IPS DF 6.9 (cell line): ENCODE data around the gene GPR85.

ENCODE experiments used
- DNase-seq: peaks from one replicate; pipeline ENCODE4 v3.0.0-alpha.2; 2013; ENCODE audit warnings: low read depth, low spot score
- H3K27ac ChIP-seq: one replicate; pipeline ENCODE4 v1.5.1; 2013; ENCODE audit warnings: low read length, control low read depth
- H3K27me3 ChIP-seq: 2 replicates; pipeline ENCODE4 v1.6.1; 2013; ENCODE audit warnings: mild to moderate bottlenecking, low read length; ENCODE audit not compliant: control insufficient read depth, insufficient read depth
- H3K36me3 ChIP-seq: 2 replicates; pipeline ENCODE4 v1.6.1; 2013; ENCODE audit warnings: low read length; ENCODE audit not compliant: control insufficient read depth, insufficient read depth
- H3K4me1 ChIP-seq: 2 replicates; pipeline ENCODE4 v1.6.1; 2013; ENCODE audit warnings: low read length; ENCODE audit not compliant: control insufficient read depth, insufficient read depth
- H3K4me3 ChIP-seq: 2 replicates; pipeline ENCODE4 v1.5.1; 2013; ENCODE audit warnings: mild to moderate bottlenecking, low read length
- H3K9me3 ChIP-seq: 2 replicates; pipeline ENCODE4 v1.6.1; 2013; ENCODE audit warnings: low read length, inconsistent platforms; ENCODE audit not compliant: control insufficient read depth, insufficient read depth
- WGBS: extraction: QIAGEN DNeasy Blood & Tissue Kit; methylation state at CpG from one replicate; pipeline ENCODE4 v1.1.7; 2013; ENCODE audit warnings: mixed read lengths, missing lambda C conversion rate; ENCODE audit not compliant: insufficient read length, insufficient coverage; 5-methylcytosine and 5-hydroxymethylcytosine counted together

GPR85 gene

DNA sequence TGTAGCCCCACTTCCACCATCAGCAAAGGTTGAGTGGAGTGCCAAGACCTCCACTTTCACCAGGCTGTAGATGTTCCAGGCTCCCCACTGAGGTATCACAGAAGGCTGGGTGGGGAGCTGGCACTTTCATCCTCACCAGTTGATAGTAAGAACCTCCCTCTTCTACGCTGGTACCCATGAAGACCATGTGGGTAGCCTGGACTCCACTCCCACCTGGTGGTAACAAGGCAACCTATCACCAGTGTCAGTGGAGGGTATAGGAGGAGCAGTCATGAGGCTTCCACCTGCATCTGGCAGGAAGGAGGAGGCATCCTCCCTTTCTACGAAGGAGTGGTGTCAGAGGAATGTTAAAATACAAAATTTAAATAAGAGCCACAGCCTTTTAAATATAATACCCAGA is 27.3 kb upstream of the GPR85 start:
- H3K27me3 ChIP-seq = peaks cover 1% of the 10 kb centered on the region; the same call in 1 of the 2 replicates
- no peak for DNase-seq
- no peak overlapping the region for H3K27ac ChIP-seq
- no peak overlapping the region for H3K4me3 ChIP-seq
- peaks cover 2% of the 10 kb centered on the region; the same call in 1 of the 2 replicates for H3K36me3 ChIP-seq
- no CpG with 5 or more reads among the region's 2 CpGs for WGBS
- H3K4me1 ChIP-seq = no peaks in the 10 kb centered on the region
- no peaks in the 10 kb centered on the region for H3K9me3 ChIP-seq

DNA sequence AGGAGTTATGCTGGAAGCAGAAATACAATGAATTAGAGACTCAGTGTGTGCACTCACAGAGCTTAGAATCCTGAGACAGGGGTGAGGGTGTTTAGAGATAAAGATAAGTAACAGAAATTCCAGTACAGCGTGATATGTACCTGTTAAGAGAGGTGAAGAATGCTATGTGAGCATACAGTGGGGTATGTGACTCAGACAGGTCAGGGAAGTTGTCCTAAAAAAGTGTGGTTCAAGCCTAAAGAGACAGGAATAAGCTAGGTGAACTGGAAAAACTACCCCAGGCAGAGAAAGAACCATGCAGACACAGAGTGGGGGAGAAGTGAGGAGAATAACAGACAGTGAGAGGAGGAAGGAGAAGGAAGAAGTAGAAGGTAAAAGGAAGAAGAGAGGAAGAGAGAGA is 23.1 kb upstream of the GPR85 start:
- no peak overlapping the region for H3K4me3 ChIP-seq
- no CpG with 5 or more reads among the region's 1 CpG for WGBS
- DNase-seq = no peak

DNA sequence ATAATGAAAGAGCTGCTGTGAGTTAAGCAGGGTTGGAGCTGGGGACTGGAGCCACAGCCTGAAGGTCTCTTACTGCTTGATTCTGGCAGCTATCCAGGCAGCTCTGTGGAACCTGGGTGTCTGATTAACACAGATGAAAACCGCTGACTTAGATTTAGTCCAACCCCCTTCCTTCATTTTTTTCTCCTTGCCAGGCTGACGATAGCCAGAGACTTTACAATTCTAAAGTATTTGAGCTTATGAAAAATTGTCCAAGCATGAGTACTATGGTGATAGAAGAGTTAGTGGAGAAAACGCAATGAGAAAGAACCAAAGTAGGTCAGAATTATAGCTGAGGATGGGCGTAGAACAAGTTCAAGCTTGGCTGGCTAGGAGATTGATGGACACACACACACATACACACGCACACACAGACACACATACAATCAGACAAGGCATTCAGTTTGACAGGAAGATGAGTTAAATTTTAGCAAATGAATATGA is 13.5 kb upstream of the GPR85 start:
- no CpG with 5 or more reads among the region's 5 CpGs for WGBS
- DNase-seq = no peak
- H3K9me3 ChIP-seq = no peaks in the 10 kb centered on the region
- H3K36me3 ChIP-seq = no peaks in the 10 kb centered on the region
- H3K4me1 ChIP-seq = no peaks in the 10 kb centered on the region
- H3K27me3 ChIP-seq = no peaks in the 10 kb centered on the region
- H3K4me3 ChIP-seq = no peak overlapping the region
- no peak overlapping the region for H3K27ac ChIP-seq

More for the DNA sequence above, 23.1 kb upstream of the GPR85 start:
- H3K27me3 ChIP-seq = peaks cover 1% of the 10 kb centered on the region; the same call in 1 of the 2 replicates
- H3K27ac ChIP-seq = no peak overlapping the region
- no peaks in the 10 kb centered on the region for H3K4me1 ChIP-seq
- H3K9me3 ChIP-seq = no peaks in the 10 kb centered on the region
- H3K36me3 ChIP-seq = peaks cover 2% of the 10 kb centered on the region; the same call in 1 of the 2 replicates

DNA sequence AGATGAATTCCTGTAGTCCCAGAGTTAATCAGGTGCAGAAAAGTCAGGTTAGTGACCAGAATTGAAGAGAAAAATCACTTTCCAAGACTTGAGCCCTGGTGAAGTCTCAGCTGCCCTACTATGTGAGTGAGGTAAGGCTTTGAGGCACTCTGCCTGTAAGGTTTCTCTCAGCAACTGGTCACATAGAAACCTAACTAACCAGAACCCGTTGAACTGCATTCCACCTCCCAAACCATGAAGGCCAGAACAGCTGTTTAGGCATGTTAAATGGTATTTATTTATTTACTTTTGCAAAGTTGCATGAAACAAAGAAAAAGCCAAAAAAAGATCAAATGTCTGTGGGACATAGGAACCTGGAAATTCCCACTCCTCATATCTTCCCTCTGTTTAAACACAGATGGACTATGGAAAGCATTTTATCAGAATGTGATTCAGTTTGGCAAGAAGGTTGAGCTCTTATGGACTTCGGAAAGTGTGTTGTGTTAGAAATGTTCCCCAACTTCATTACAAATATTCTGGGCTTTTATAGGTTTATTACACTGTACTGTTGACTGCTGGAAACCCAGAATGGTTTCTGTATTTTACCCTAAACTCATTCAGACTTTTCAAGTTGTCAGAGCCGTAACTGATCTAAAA is 12.8 kb upstream of the GPR85 start:
- Histone ChIP-seq H3K36me3 (no peaks in the 10 kb centered on the region), H3K27ac (no peak overlapping the region), H3K4me3 (no peak overlapping the region), H3K9me3 (no peaks in the 10 kb centered on the region), H3K4me1 (no peaks in the 10 kb centered on the region), H3K27me3 (no peaks in the 10 kb centered on the region)
- no CpG with 5 or more reads among the region's 3 CpGs for WGBS
- DNase-seq = no peak

DNA sequence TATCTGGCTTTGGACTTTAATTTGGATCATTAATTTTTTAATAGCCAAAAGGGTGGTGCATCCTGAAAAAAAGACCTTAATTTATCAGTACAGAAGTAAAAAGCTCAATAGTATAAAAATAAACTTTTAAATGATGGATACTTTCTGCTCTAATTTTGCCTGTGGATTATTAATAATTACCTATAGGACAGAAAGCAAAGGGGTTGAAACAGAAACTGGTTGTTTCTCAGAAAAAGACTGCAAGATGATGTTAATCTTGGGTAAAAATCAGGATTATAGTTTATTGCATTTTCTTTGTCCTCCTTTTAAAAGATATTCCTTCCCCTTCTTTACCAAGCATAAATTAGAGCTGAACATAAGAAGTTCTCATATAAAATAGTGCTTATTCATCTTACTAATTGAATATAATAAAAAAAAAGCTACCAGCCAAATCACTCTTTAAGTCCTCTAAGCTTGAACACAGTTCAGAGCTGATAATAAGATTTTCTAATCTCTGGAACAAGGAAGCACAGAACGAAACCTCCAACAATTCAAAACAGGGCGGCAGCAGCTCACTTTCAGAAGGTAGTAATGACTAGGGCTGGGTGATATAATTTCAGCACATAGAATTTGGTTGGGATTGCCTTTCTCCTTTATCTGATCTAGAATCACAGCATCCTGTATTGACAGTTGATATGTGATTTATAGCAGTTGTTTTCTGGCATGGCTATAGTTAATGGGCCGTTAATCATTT is 8.1 kb upstream of the GPR85 start:
- Histone ChIP-seq H3K4me1 (no peaks in the 10 kb centered on the region), H3K27ac (no peak overlapping the region), H3K9me3 (no peaks in the 10 kb centered on the region), H3K4me3 (no peak overlapping the region), H3K27me3 (no peaks in the 10 kb centered on the region), H3K36me3 (no peaks in the 10 kb centered on the region)
- no peak for DNase-seq
- WGBS = no CpG with 5 or more reads among the region's 3 CpGs

DNA sequence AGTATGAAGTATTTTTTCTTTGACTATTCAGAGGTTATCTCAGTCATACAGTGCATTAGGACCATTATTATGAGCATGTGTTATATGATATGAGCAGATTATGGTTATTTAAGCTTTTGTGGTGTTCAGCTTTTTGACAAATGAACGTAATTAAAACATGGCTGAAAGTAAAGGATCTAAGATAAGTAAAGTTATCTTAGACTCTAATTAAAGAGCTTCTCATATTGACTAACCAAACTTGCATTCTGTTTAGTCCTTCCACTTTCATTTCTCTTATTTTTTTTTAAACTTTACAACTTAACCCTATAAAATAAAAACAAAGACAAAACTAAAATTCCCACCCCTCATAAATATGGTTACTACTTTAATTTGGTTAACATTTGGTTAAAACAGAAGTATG is 6.9 kb upstream of the GPR85 start:
- Histone ChIP-seq H3K4me1 (no peaks in the 10 kb centered on the region), H3K9me3 (no peaks in the 10 kb centered on the region), H3K27ac (no peak overlapping the region), H3K27me3 (no peaks in the 10 kb centered on the region), H3K36me3 (no peaks in the 10 kb centered on the region), H3K4me3 (no peak overlapping the region)
- WGBS = no CpG with 5 or more reads among the region's 1 CpG
- DNase-seq = no peak

DNA sequence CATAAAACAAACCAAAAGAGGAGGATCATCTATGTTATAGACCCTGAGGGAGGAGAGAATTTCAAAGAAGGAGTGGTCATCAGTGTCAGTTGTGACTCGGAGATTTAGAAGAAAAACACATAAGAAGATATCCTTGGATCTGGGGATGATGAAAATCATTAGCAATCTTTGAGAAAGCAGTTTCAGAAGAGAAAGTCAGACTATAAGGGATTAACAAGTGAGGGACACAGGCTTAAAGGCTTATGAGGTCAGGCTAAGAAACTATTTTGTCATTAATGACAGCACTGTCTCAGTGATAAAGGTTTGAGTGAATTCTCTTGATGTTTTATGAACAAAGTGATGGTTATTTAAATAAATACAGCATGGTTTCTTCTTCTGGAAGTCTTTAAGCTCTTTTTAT is 6.1 kb upstream of the GPR85 start:
- Histone ChIP-seq H3K27me3 (no peaks in the 10 kb centered on the region), H3K9me3 (no peaks in the 10 kb centered on the region), H3K4me1 (no peaks in the 10 kb centered on the region), H3K36me3 (no peaks in the 10 kb centered on the region), H3K4me3 (no peak overlapping the region), H3K27ac (no peak overlapping the region)
- no peak for DNase-seq
- WGBS = no CpG with 5 or more reads among the region's 1 CpG

DNA sequence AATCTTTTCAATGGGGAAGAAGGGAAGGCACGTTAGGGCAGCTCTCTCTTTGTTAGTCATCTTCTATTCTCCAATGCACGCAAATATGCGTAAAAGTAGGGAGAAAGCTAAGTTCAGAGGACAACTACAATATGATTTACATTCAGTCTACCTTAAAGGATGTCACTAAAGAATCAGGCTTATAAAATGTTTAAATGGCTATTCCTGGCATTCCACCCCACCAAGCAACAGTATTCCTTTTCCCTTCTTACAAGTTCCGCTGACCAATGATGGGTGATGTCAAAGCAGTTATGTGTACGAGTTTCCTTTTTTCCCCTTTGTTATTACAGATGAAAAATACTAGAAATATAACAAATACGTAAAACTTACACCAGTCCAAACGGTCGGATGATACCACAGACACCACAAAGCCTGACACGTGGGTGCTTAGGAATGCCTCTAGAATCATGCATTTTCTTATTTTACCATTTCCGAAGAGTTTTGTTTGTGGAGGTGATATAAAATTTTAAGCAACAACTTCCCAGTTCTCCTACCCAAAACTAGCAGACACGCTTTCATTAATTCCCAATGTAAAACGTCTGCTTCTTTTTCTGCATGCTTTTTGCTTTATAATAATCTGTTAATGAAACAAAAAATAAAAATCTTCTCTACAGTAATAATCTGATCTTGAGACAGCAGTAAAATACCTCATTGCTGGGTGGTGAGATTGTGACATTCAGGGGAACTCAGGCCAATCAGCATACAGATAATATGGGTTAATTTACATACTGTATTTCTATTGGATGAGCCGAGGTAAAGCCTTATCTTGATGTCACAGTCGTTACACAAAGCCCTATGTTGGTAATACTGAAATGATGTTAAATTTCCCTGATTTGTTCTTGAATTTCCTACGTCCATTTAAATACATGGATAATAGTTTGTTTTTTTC is 708 bp upstream of the GPR85 start:
- Histone ChIP-seq H3K36me3 (no peaks in the 10 kb centered on the region), H3K4me1 (0 out of 2 replicates have a peak, but pooled peaks cover 2% of the 10 kb centered on the region), H3K9me3 (no peaks in the 10 kb centered on the region), H3K27ac (no peak overlapping the region), H3K4me3 (no peak overlapping the region), H3K27me3 (peaks cover 14% of the 10 kb centered on the region)
- no CpG with 5 or more reads among the region's 15 CpGs for WGBS
- no peak for DNase-seq

DNA sequence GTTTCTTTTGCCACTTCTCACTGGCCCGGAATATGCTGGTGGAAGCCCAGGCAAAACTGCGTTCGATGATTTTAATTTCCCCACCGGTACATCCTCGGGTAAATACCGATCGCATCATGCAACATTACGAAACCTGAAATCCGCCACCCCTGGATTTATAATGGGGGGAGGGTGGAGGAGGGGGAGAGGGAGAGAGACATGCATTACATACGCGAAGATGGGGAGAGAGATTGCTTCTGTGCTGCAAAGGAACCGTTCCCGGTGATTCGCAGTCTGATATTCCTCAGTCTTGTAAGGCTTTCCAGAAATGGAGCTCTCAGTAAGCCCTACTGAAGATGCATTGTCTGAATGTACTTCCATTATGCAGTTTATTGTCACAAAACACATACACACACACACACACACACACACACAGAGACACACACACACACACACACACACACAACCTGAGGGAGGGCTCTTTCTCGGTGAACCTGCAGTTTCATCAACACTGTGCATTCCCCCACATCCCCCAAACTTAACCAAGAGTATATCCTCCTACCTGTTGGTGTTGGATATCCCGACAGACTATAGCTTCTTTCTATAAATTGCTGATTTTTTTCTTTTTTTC is 741 bp downstream of the GPR85 start:
- no CpG with 5 or more reads among the region's 16 CpGs for WGBS
- Histone ChIP-seq H3K9me3 (no peaks in the 10 kb centered on the region), H3K4me3 (no peak overlapping the region; the same call in 1 of the 2 replicates), H3K27me3 (peaks cover 16% of the 10 kb centered on the region), H3K36me3 (no peaks in the 10 kb centered on the region), H3K27ac (no peak overlapping the region), H3K4me1 (0 out of 2 replicates have a peak, but pooled peaks cover 2% of the 10 kb centered on the region)
- DNase-seq = no peak
